Hematopoietic multipotent progenitor cell treated with erythropoietin and hydrocortisone succinate and interleukin-3 and kit ligand, for 17 days (in vitro differentiated cells): ENCODE results near the gene RORB.

Experiments used
- DNase-seq: peaks from one replicate; pipeline ENCODE4 v3.0.0-alpha.2; 2015; ENCODE audit warnings: low spot score

The RORB gene

DNA sequence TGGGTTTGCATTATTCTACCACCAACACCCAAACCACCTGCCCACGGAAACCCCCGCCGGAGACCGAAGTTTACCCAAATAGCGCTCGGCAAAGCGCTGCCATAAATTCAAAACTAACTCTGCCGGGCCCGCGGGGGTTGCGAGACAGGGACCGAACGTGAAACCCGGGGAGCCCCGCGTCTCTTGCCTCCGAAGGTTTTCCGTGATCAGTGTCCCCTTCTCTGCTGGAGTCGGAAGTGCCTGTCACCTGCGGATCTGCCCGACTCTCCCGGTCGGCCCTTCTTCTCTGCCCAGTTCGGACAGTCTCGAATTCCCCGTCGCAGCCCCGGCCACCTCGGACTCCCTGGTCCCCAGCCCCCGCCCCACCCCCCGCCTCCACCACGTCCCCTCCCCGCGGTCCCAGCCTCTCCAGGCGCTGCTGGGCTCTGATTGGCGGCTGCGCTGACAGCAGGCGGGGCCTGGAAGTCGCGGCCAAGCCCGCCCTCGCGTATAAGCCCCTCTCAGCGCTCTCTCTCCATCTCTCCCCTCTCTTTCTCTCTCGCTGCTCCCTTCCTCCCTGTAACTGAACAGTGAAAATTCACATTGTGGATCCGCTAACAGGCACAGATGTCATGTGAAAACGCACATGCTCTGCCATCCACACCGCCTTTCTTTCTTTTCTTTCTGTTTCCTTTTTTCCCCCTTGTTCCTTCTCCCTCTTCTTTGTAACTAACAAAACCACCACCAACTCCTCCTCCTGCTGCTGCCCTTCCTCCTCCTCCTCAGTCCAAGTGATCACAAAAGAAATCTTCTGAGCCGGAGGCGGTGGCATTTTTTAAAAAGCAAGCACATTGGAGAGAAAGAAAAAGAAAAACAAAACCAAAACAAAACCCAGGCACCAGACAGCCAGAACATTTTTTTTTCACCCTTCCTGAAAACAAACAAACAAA lies at the start of gene RORB:
Gene RORB (plus strand): TSS at position 517 of the 929 bp plus-strand sequence. CDS start 642 bp downstream, outside the sequence.
- DNase-seq = no peak

DNA sequence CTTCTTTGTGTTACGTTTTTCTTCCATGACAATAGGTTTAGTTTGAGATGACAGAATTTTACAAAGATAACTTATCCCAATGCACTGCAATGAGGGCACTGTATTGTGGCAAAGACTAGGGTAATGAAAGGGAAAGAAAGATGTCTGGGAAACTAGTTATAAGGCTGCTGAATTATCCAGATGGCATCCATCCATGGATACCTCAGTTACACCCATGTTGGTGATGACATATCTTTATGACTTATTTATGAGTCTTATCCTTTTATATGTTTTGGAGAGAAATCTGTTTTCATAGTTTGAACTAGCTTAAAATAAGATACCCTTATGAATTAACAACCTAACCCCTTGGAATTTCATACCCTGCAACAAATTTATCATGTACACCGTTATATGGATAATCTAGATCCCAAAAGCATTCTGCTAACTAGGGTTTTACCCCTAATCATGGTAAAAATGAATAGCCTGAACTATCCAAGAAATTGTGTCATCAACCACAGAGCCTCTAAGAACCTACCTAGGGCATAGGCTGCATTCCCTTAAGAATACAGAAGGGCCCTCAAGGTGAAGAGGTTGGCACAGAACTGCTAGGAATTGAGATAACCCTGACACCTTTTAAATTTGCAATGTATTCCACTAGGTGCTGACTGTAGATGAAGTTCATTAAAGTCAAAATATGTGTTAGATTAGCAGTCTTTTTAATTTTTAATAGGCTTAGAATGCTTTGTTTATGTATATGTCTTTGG lies 49.5 kb upstream of the RORB start:
- no peak for DNase-seq

DNA sequence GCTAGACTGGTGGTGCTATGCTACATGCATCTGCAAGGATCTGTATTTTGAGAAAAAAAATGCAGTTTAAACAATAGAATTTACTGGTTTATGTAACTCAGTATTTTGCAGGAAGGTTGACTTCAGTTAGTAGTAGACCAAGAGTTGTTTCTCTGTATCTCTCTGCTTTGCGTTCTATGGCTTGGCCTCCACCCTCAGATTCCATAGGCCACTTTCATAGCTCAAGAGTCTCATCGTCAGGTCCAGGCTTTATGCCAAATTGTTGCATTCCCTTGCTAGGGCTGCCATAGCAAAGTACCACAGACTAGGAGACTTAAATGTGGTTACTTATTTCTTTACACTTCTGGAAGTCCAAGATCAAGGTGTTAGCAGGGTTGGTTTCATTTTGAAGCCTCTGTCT lies 48.1 kb upstream of the RORB start:
- no peak for DNase-seq

DNA sequence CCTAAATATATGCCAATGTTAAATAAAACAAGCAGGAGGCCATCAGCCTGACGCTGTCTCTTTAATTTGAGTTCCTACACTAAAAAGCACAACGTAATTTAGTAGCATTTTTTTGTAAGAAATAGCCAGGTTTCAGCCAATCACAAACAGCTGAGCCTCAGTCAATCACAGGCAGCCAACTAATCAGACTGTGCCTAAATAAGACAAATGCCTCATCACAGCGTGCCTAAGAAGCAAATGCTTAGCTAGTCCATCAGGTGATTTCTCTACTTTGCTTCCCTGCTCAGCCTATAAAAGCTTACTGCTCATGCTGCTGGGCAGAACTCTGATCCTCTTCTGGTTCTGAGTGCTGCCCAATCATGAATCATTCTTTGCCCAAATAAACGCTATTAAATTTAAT lies 38.3 kb upstream of the RORB start:
- DNase-seq = no peak

DNA sequence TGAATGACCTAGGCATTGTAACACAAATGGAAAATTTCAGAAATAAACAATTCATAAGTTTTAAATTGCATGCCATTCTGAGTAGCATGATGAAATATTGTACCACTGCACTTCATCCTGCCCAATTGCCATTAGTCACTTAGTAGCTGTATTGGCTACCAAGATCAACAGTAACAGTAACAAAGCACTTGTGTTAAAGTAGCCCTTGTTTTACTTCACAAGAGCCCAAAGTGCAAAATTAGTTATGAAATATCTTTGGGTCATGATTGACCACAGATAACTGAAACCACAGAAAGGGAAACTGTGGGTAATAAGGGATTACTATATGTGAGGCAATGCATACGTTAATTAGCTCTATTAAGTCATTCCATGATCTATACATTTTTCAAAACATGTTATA lies 33.3 kb upstream of the RORB start:
- DNase-seq = no peak

DNA sequence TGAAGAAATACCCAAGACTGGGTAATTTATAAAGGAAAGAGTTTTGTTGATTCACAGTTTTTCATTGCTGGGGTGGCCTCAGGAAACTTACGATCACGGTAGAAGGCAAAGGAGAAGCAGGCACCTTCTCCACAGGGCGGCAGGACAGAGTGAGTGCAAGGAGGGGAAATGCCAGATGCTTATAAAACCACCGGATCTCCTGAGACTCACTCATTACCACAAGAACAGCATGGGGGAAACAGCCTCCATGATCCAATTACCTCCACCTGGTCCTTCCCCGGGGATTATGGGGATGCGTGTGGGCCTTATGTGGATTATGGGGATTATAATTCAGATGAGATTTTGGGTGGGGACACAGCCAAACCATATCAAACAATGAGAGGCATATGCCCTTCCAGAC lies 18.5 kb upstream of the RORB start:
- DNase-seq = no peak

DNA sequence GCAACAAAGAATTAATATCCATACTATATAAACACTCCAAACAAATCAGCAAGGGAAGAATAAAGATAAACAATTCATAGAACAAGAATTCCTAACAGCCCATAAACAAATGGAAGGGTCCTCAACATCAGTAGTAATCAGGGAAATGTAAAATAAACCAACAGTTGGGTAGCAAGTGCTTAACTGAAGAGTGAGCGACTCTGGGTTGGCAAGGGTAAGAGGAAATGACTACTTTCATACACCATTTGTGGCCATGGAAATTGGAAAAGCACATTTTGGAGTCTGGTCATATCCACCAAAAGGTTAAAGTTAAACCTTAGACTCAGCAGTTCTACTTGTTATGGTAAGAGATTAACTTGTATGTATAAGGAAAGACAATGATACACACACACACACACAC lies 17.4 kb upstream of the RORB start:
- DNase-seq = no peak

DNA sequence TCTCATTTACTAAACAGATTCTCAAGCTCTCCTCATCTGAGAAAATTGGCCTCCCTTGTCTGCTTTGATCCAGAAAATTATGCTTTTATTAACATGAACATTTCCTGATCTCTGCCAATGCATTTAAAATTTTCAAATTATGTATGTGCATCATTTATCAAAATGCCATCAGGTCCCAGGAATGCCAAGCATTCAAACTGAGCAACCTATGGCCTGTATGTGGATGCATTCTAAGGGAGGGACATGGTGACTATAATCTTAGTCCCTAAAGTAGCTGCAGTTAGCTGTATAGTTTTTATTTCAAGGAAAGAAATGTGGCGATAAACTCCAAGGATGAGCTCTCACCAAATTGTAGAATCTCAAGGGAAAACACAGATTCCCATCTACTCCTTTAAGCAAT lies 9.7 kb upstream of the RORB start:
- no peak for DNase-seq

DNA sequence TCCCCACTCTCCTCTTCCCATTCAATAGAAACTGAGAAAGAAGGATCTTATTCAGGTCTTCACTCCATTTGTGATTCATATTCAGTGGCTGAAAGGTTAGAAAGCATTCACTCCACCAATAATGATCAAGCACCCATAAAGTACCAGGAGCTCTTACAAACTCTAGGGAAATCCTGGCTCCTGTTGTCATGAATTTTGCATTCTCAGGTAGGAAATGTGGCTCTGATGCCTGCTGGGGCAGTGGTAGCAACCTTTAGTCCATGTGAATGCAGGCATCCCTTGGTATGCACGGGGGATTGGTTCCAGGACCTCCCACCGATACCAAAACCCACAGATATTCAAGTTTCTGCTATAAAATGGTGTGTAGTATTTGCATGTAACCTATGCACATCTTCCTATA lies 3.6 kb upstream of the RORB start:
- no peak for DNase-seq

DNA sequence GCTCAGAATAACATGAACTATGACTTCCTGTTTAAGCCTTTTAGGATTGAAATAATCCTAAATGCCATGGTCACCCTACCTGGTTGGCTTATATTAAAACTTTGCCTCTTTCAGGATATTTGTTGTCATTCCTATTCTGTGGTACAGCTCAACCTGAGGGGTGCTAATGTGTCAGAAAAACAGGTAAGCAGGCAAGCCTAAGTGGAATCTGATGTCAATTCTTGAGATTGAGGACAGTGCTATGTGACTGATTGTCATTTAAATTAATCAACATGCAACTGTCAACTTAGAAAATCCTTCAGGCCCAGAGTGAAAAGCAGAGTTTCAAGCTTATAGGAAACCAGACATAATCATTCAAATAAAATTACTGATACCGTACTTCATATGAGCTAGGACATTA lies 2.6 kb upstream of the RORB start:
- no peak for DNase-seq

DNA sequence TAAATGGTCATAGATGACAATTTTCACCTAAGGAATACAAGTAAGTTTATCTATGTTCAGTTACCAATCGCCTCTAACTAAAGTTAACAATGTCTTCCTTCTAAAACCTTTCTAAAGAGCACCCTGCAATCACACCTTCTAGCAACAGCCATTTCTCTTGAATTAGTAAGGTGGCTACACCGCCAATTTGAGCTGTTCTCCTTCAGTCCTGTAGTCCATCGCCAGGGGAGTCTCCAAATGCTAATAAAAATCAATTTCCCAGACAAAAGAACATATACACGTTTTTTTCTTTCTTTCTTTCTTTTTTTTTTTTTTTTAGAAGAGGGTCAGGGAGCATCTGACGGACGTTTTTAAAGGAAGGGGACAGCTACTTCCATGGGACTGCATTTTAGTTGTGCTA lies 729 bp upstream of the RORB start:
- no peak for DNase-seq

DNA sequence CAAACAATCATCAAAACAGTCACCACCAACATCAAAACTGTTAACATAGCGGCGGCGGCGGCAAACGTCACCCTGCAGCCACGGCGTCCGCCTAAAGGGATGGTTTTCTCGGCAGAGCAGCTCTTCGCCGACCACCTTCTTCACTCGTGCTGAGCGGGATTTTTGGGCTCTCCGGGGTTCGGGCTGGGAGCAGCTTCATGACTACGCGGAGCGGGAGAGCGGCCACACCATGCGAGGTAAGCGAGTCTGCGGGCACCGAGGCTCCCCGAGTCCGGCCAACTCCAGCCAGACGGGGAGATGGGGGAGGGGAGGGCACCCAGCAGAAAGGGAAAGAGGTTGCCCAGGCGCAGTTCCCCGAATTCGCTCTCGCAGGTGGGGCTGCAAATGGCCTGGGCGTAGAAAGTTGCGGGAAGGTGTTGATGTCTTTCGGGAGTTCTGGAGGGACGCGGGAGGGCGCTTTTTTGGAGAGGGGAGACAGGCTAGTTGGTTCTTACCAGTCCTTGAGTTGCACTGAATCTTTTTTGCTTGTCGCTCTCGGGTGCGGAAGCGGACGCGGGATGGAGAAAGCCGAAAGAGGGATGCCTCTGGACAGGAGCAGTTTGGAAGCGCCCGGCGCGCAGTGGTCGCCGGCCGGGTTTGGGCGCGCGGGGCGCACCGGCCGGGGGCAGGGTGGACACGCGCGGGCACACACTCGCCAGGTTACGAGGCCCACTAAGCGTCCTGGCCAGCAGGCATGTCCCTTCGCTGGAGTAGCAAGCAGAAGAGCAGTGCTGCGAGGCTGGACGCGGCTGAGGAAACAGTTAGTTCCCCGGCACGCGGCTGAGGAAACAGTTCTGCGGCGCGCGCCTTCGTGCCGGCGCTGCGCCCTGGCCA lies 849 bp downstream of the RORB start:
- no peak for DNase-seq

DNA sequence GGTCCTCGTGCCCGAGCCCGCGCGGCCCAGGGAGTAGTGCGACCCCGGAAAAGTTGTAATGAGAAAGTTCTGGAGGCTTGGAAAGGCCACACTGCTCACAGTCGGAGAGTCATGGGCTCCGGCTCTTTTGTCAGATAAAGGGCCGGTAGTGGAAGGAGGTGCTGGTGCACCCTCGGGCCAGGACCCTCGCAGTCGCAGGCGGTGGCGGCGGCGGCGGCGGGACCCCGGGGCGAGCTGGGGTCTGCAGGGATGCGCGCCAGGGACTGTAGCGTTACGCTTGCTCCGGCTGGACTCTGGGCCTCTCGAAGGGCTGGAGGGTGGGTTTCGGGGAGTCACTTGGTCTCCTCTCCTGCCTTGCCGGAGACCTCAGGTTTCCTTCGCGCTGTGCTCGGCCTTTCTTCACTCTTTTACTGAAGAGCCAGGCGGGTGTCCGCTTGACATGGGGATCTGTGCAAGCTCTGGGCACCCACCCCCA lies 1.5 kb downstream of the RORB start:
- DNase-seq = no peak

DNA sequence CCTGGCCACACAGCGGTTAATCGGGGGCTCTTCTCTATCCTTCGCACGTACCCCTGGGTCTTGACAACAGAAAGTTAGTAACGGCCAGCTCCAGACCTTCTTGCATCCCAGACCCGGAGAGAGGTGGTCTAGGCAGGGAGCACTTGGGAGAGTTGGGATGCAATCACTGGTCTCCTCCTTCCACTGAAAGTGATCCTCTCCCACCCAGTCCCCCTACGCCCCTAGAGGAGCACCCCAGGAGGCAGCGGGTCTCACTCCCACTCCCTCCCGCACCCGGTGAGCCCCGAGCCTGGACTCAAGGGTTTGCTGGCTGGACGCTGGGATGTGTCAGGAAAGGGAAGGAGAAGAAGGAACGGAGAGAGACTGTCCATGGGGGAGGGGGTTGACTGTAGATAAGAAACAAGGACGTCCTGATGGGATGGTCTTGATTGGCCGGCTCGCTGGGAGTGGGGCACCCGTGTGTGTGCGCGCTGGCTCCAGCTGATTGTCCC lies 2.0 kb downstream of the RORB start:
- no peak for DNase-seq

DNA sequence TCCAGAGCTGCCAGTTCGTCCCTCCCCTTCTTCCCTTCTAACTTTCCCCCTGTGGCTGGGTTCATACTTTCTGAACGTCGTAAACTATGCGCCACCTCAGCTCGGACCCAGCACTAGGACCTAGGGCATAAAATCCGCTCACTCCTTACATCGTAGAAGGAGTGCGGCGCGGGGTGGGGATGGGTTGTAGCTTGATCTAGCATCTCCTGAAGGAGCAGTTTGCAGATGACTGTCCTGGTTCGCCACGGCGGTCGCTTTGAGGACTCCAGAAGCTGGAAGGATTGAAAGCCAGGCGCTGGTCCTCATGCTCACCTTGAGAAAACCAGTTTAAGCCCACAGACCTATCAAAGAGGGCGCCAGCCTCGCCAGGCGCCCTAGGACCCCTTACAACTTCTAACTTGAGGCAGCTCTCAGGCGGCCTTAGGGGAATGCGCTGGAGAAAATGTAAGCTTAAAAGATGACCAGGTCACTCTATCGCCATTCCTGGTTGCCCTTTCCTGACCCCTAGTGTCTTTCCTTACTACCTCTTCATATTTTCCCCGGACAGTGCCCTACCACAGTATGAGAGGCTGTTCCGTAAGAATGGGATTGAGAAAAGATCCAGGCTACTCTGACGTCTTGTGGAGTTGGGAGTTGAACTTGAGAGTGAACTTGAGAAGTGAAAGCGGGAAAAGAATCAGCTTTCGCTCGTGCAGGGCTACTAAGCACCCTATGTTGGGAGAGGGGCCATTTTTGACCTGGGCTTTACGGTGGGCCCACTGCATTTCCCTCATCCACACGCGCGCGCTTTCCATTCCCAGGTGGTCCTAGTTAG lies 2.8 kb downstream of the RORB start:
- no peak for DNase-seq

DNA sequence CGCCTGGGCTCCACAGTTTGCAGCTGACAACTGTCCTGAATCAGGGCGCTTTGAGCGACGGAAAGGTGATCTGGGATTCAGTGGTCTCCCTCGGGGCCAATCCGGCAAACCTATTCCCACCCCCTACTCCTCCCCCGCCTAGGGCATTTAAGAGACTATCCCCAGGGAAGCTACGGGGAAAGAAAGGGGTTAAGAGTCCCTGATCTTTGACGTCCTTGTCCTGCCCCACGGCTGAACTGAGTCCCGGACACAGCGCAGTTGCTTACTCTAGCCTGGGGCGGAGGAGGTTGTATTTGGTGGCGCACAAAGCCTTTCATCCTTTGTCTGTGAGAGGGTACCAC lies 3.4 kb downstream of the RORB start:
- no peak for DNase-seq

DNA sequence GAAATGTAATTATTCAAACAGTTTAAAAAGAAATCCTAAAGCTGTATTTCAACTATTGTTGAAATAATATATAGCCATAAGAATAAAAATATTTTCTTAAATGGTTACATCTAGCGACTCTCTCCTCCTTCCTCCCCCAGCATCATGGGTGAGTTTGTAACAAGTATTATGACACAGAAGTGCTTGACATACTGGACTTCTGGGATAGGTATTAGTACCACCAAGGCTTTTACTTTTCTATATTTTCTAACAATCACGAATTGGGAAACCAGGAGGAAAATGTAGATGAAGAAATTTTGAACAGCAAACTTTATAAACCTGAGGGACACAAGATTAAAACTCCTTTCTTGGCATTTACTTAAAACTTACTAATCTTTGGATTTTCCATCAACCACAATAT lies 4.4 kb downstream of the RORB start:
- DNase-seq = no peak

DNA sequence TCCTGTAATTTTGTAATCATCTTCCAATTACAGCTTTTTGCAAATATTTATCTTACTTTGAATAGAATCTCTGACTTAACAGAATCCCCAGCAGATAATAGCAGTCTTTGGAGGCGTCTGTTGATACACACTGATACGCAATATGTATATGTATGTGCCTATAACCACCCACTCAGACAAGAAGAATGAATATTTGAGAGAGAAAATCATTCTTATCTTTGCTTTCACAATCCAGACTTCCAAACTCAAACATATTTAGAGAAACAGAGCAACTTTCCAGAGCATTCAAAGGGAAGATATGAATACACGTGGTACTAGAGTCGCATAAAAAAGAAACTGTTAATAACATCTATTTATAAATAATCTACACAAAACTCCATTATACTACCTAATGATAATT lies 6.1 kb downstream of the RORB start:
- no peak for DNase-seq

DNA sequence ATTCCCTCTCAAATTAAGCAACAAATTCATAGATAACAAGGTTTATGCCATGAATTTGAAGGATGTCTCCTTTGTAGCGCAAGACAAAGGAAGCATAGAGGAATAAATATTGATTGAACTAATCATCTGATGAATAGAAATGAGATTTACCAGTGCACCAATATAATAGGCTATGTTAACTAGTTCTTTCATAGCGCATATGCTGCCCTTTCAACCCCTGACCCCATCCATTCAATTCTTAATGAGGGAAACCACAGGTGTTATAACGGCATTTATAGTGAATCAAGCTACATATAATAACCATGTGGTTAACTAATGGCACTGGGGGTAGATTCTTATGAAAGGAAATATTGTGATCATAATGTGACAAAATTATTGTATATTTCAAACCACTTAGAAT lies 6.5 kb downstream of the RORB start:
- DNase-seq = no peak

DNA sequence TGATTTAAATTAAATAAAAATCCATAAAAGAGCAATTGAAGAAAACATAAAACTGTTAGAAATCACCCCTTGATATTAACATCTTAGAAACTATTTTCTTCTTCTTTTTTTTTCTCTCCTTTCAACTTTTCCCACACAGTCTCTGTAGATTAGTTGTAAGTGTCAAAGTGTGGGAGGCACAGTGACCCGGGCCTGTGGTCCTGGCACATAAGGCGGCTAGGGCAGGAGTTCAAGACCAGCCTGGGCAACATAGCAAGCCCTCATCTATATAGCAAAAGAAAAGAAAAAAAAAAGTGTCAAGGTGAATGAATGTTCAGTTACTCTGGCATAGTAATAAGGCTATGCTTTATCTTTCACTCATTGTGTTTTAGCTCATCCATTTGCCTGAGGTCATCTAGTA lies 14.2 kb downstream of the RORB start:
- no peak for DNase-seq

DNA sequence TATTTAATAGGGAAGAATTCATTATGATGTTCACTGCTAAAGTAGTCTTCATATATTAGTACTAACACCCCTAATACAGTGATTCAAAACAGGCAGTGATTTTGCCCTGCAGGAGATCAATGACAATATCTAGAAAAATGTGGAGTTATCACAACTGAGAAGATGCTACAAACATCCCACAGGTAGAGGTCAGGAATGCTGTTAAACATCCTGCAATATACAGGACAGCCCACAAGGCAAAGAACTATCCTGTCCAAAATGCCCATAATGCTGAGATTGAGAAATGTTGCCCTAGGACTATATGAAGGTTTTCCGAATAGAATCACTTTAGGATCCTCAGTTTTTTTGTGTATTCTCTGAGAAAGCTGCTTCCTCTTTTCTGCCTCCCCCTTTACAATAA lies 15.3 kb downstream of the RORB start:
- DNase-seq = no peak
